ENCODE results near the gene PLAC8.

DNA sequence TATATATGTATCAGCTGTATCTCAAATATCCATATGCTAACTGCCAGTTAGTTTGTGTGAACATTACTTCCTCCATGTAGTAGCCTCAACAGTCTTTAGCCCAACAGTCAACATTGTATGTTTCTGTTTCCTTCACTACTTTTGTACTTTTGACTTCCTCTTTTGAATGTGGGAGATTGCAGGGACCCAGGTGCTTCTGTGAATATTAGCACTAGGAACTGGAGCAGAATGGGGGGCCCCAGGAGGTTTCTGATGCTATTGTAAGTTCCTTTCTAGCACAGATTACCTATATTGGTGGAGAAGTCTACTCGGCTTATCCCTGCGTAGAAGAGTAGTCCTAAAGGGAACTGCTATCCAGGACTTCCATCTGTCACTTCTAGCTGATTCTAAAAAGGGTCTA lies 2.3 kb downstream of the PLAC8 start:
- TF ChIP-seq CTCF (IDR thresholded peaks at IDR 0.05) (no peak), POLR2A (IDR thresholded peaks at IDR 0.05) (no peak), POLR2AphosphoS5 (IDR thresholded peaks at IDR 0.05; ENCODE audit: insufficient read depth in 1 of 2, low read depth in 1 of 2) (no peak)
